Bronchial epithelial cell (primary cell): ENCODE data around the gene SEC11A. TPM values are rescaled to one million over a fixed set of nuclear protein-coding genes. Genes with fewer than 3 reads are reported as not detected.
"Not testable (repeated sequence)": the region's sequence is repeated elsewhere in the genome, so short reads cannot be mapped to it uniquely, and the experiment has no call there.

Experiments used
- DNase-seq: peaks from one replicate; pipeline ENCODE4 v3.0.0-alpha.2; 2010; ENCODE audit warnings: low read depth
- FAIRE-seq: peaks from 2 replicates; lab custom pipeline; 2011; peaks lifted over from hg19 to GRCh38; lab: Jason Lieb, UNC
- H3K27me3 ChIP-seq: 2 replicates; pipeline ENCODE4 v1.5.1; 2011; ENCODE audit warnings: low read length; ENCODE audit not compliant: control insufficient read depth, insufficient read depth
- H3K36me3 ChIP-seq: 2 replicates; pipeline ENCODE4 v1.5.1; 2011; ENCODE audit warnings: low read length; ENCODE audit not compliant: control insufficient read depth, insufficient read depth
- H3K4me3 ChIP-seq: 2 replicates; pipeline ENCODE4 v1.5.1; 2011; ENCODE audit warnings: mild to moderate bottlenecking, low read depth, low read length, control low read depth
- total RNA-seq: library from RNA; depleted of rRNA; stranded (reverse); fragments of >200 nt; gene quantifications from 2 replicates; pipeline ENCODE4 v1.2.1, GENCODE V29; 2014
- TF ChIP-seq, protein P1 (sequence below): IDR thresholded peaks from 2 replicates; pipeline ENCODE4 v1.5.1; 2011; ENCODE audit warnings: mild to moderate bottlenecking, moderate library complexity, low read length, control low read depth, inconsistent platforms; ENCODE audit not compliant: insufficient read depth, severe bottlenecking

SEC11A gene
- total RNA-seq, 1 donor from 2014 or later: 247 TPM

DNA sequence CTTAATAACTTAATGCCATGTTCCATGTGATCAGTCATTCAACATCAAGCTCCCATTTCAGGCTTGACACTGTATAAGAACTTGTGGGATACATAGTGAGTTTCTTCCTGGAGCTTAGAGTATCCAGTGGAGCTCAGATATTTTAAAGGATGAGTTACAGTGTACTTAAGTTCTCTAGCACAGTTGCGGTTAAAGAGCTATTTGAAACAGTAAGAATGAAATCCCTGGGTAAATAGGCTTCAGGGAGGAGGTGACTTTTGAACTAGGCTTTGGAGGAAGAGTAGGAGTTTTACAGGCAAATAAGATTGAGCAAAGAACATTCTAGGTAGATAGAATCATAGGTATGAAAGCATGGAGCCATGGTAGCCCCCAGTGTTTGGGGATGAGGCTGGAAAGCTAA, 36.3 kb upstream of the SEC11A start:
- H3K4me3 ChIP-seq: no peak overlapping the region
- TF ChIP-seq, protein P1, sequence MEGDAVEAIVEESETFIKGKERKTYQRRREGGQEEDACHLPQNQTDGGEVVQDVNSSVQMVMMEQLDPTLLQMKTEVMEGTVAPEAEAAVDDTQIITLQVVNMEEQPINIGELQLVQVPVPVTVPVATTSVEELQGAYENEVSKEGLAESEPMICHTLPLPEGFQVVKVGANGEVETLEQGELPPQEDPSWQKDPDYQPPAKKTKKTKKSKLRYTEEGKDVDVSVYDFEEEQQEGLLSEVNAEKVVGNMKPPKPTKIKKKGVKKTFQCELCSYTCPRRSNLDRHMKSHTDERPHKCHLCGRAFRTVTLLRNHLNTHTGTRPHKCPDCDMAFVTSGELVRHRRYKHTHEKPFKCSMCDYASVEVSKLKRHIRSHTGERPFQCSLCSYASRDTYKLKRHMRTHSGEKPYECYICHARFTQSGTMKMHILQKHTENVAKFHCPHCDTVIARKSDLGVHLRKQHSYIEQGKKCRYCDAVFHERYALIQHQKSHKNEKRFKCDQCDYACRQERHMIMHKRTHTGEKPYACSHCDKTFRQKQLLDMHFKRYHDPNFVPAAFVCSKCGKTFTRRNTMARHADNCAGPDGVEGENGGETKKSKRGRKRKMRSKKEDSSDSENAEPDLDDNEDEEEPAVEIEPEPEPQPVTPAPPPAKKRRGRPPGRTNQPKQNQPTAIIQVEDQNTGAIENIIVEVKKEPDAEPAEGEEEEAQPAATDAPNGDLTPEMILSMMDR: no peak
- DNase-seq (no peak), FAIRE-seq (no peak)
- H3K36me3 ChIP-seq: no peaks in the 10 kb centered on the region
- H3K27me3 ChIP-seq: no peaks in the 10 kb centered on the region

DNA sequence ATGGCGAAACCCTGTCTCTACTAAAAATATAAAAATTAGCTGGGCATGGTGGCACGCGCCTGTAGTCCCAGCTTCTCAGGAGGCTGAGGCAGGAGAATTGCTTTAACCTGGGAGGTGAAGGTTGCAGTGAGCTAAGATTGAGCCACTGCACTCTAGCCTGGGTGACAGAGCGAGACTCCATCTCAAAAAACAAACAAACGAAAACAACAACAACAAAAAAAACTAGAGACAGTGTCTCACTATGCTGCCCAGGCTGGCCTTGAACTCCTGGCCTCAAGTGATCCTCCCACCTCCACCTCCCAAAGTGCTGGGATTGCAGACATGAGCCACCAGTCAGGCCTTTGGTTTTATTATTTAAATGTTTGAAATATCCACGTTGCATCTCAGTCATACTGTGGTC, 35.8 kb upstream of the SEC11A start:
- not testable (repeated sequence) for H3K36me3 ChIP-seq, H3K4me3 ChIP-seq, FAIRE-seq, H3K27me3 ChIP-seq, DNase-seq

DNA sequence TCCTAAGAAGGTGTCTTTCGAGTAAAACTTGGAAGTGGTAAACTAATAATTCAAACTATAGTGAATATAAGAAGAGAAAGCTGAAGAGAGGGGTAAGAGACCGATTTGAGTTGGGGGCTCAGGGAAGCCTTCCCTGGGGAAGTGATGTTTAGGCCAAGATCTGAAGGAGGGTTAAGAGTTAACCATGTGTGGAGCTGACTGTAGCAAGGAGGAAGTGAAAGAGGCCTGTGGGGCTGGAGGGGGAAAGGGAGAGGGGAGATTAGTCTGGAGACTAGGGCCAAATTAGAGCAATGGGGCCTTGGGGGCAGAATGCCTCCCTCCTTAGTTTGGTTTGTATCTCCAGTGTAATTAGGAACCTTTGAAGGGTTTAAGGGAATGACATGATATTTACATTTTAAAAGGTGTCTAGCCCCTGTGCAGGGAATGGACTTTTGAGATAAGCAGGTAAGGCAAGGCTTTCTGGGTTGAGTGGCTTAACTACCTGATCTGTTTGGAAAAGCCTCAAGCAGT, 34.7 kb upstream of the SEC11A start:
- Histone ChIP-seq H3K27me3 (no peaks in the 10 kb centered on the region), H3K4me3 (no peak overlapping the region), H3K36me3 (no peaks in the 10 kb centered on the region)
- DNase-seq (no peak), FAIRE-seq (no peak)
- TF ChIP-seq, protein P1: no peak

- no peaks in the 10 kb centered on the region for H3K36me3 ChIP-seq
- TF ChIP-seq, protein P1: no peak
- peak overlapping the region; percentile 91 for H3K4me3 ChIP-seq
- no peaks in the 10 kb centered on the region for H3K27me3 ChIP-seq
- DNase-seq (no peak), FAIRE-seq (no peak)
Measured at GRCh38 chr15:84749111-84749991, 33.4 kb upstream of the SEC11A start.

DNA sequence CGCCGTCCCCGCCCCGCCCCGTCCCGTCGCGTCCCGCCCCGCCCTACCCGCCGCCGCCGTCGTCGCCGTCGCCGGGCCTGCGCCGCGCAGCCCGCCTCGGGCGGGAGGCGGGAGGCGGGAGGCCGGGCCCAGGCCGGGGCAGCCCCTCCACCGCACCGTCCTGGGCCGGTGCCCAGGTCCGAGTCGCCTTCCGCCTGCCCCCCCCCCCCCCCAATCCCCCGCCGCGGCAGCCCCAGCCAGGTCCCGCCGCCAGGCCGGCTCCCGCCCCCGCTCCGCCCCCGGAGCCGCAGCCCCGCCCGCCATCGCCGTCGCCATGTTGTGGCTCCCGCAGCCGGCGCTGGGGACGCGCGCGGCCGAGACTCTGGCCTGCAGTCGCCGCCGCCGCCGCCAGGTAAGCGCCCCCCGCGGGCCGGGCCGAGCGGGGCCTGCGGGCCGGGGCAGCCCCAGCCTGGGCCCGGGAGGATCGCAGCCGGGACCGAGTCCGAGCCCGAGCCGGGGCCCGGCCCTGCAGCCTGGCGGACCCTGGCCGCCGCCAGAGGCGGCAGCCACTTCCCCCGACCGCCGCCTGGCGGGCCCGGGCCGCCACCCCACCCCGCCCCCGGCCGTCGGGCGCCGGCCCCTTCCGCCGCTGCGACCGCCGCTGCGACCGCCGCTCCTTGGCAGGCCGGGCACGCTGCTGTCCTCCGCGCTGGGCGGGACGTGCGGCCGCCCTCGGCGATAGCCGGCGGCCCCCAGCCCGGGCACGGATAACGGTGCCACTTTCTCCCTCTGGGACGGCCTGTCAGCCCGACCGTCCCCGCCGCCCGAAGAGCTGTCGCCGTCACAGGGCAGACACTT, 32.6 kb upstream of the SEC11A start, which contains the start of gene ZNF592:
Gene ZNF592 (plus strand): TSS at position 319 of the 837 bp plus-strand sequence. CDS start 34,084 bp downstream, outside the sequence.
- TF ChIP-seq, protein P1: no peak
- FAIRE-seq (no peak), DNase-seq (peak; percentile 28)
- Histone ChIP-seq H3K36me3 (no peaks in the 10 kb centered on the region), H3K4me3 (peak within 1 kb of the TSS; percentile 91), H3K27me3 (no peaks in the 10 kb centered on the region)
